Stomach smooth muscle (tissue), 2 donors: ENCODE measurements around the gene STXBP5.

ENCODE experiments used
- H3K27ac ChIP-seq: one replicate; pipeline ENCODE4 v1.7.0; 2013; ENCODE audit warnings: mild to moderate bottlenecking, low read length, inconsistent platforms
- H3K27me3 ChIP-seq, 2 donors: one replicate each; pipeline ENCODE4 v1.7.0; 2013; ENCODE audit warnings: low read length in 2 of 2; ENCODE audit not compliant: insufficient read depth in 2 of 2, control insufficient read depth in 1 of 2
- H3K36me3 ChIP-seq, 2 donors: one replicate each; pipeline ENCODE4 v1.7.0; 2013; ENCODE audit warnings: low read length in 2 of 2; ENCODE audit not compliant: control insufficient read depth in 2 of 2, insufficient read depth in 2 of 2
- H3K4me1 ChIP-seq: one replicate; pipeline ENCODE4 v1.7.0; 2013; ENCODE audit warnings: low read length; ENCODE audit not compliant: control insufficient read depth, insufficient read depth
- H3K4me3 ChIP-seq, 2 donors: one replicate each; pipeline ENCODE4 v1.7.0; 2013; ENCODE audit warnings: low read length in 2 of 2
- H3K9ac ChIP-seq, 2 donors: one replicate each; pipeline ENCODE4 v1.7.0; 2013; ENCODE audit warnings: low read length in 2 of 2, mild to moderate bottlenecking in 1 of 2
- H3K9me3 ChIP-seq, 2 donors: one replicate each; pipeline ENCODE4 v1.7.0; 2013; ENCODE audit warnings: low read length in 2 of 2; ENCODE audit not compliant: control insufficient read depth in 2 of 2
- donor health status: healthy.
- donor health status: Pancreatic carcinoma.

STXBP5 gene

DNA sequence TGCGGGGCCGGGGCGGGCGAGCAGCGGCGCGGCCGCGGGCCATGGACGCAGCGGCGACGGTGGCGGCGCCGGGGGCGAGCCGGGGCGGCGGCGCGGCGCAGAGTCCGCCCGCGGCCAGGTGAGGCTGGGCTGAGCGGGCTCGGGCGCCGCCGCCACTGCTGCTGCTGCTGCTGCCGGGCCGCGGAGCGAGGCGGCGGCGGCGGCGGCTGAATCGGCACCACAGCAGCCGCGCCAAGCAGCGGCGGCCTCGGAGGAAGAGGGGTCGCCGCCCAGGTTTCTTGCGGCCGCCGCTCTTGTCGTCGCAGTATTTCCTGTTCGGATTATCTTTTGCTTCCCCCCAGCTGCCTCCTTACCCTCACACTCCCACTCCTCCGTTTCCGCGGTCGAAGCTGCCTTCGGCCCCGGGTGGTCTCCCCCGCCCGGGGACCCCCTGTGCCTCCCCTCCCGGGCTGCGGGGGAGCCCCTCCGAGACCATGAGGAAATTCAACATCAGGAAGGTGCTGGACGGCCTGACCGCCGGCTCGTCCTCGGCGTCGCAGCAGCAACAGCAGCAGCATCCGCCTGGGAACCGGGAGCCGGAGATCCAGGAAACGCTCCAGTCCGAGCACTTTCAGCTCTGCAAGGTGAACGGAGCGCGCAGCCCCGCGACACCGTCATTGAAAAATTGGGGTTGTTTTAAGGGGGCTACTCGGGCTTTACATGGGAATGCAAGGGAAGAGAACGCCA is at the start of gene STXBP5:
STXBP5 (plus strand) TSS at position 358 of the 726 bp plus-strand sequence; CDS start at position 474, 116 bp downstream.
- H3K4me3 ChIP-seq: peak within 1 kb of the TSS; percentile 87 to 94
- H3K4me1 ChIP-seq: no peaks in the 10 kb centered on the region
- no peaks in the 10 kb centered on the region for H3K9me3 ChIP-seq
- peak within 1 kb of the TSS; percentile 90 to 93 for H3K9ac ChIP-seq
- peak within 1 kb of the TSS; percentile 88 for H3K27ac ChIP-seq
- H3K36me3 ChIP-seq: no peaks in the 10 kb centered on the region
- no peaks in the 10 kb centered on the region for H3K27me3 ChIP-seq

DNA sequence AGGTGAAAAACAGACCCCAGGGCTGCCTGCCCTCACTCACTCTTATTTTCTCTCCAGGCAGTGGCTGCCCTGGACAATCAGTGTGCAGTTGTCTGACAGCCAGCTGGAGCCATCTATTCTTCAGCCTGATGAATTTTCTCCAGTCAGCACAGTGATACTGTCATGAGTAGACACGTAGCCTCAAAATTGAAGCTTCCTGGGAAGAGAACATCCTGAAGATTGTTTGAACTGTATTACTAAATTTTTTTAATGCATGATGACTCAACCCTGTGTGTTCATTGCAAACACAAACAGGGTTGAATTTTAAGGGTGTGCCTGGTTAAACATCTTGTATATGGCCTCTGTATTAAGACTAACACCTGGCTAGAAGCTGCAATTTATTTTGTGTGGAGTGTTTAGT is 49.8 kb upstream of the STXBP5 start:
- no peak overlapping the region for H3K9ac ChIP-seq
- H3K4me1 ChIP-seq: no peaks in the 10 kb centered on the region
- no peaks in the 10 kb centered on the region for H3K36me3 ChIP-seq
- H3K4me3 ChIP-seq: no peak overlapping the region
- no peaks in the 10 kb centered on the region for H3K27me3 ChIP-seq
- no peak overlapping the region for H3K27ac ChIP-seq
- no peaks in the 10 kb centered on the region for H3K9me3 ChIP-seq

DNA sequence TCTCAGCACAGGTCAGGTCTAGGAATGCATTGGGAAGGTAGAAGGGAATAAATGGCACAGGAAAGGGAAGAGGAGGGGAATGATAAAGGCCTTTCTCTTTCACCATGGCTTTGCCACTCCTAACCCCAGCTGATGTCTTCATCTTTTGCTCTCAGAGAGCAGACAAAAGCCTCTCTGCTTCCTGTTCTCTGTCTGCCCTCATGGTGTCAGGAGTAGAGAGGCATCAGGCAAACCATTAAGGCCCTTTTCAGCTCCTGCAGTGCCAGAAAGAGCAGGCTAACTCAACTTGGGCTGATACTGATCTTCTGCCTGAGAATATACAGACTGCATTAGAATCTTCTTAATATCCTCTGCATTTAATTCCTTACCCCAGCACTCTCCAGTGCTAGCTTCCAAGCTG is 48.0 kb upstream of the STXBP5 start:
- H3K36me3 ChIP-seq: no peaks in the 10 kb centered on the region

DNA sequence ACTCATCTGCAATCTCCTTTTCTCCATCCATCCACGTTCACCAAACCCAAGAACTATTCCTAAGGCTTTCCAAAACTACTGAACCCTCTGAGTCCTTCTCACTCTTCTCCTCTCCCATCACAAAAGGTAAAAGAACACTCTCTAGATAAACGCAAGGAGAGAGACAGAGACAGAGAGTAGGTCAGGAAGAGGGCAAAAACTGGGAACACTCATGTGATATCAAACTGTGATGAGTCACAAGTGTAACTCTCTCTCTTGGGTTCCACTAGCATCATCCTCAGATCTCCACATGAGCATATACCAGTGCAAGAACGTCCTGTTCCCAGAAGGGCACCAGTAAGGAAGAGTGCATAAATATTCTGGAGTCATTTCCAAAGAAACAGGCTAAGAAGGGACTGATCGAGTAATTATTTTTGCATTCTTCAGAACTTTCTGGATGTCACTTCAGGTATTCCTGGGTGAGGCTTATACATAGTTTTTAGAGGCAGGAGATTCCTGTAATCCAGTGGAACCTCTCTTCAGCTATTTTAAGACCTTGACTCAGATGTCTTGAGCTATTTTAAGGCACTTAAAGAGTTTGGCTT is 47.3 kb upstream of the STXBP5 start:
- H3K36me3 ChIP-seq: no peaks in the 10 kb centered on the region
- no peak overlapping the region for H3K9ac ChIP-seq
- H3K27me3 ChIP-seq: no peaks in the 10 kb centered on the region

More for the DNA sequence above, 48.0 kb upstream of the STXBP5 start:
- no peak overlapping the region for H3K27ac ChIP-seq
- H3K27me3 ChIP-seq: no peaks in the 10 kb centered on the region
- no peak overlapping the region for H3K9ac ChIP-seq
- no peaks in the 10 kb centered on the region for H3K9me3 ChIP-seq
- no peak overlapping the region for H3K4me3 ChIP-seq
- no peaks in the 10 kb centered on the region for H3K4me1 ChIP-seq

DNA sequence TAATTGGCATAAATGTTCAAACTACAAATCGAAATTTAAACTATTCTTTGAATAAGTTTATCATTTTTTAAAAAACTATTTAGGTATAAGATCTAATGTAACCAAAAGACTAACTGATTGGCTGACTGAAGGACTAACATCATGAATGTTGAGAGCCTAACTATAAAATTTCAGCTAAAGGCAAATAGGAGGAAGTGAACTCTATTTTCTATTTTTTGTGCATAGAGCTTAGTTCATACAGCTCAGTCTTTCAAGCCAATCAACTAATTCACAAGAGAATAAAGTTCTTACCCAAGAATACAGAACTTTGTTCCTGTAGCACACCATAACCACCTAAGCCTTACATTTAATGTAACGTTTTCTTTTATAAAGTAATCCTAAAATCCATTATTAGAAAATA is 46.3 kb upstream of the STXBP5 start:
- no peaks in the 10 kb centered on the region for H3K9me3 ChIP-seq
- no peak overlapping the region for H3K4me3 ChIP-seq
- no peaks in the 10 kb centered on the region for H3K36me3 ChIP-seq
- no peaks in the 10 kb centered on the region for H3K27me3 ChIP-seq
- H3K4me1 ChIP-seq: no peaks in the 10 kb centered on the region
- no peak overlapping the region for H3K9ac ChIP-seq
- H3K27ac ChIP-seq: no peak overlapping the region

More for the DNA sequence above, 47.3 kb upstream of the STXBP5 start:
- no peak overlapping the region for H3K4me3 ChIP-seq
- H3K27ac ChIP-seq: no peak overlapping the region
- no peaks in the 10 kb centered on the region for H3K4me1 ChIP-seq
- H3K9me3 ChIP-seq: no peaks in the 10 kb centered on the region

DNA sequence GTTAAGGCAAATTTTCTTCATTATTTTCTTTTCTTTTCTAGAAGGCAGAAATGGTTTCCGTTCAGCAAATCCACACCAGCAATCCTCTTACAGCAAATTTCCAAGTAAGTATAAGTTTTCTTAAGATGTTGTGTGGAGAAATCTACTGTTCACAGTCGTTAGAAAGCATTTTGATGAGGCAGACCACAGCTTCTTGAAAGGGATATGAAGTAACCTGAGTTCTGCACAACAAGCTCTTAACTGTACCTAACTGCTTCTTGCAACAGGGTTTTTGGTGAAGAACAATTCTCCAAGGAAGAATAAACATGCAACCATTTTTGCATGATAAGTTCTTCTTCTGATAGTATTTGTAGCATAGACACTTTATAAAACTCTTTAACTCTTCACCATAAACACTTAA is 45.3 kb upstream of the STXBP5 start:
- no peak overlapping the region for H3K9ac ChIP-seq
- no peaks in the 10 kb centered on the region for H3K4me1 ChIP-seq
- no peaks in the 10 kb centered on the region for H3K27me3 ChIP-seq
- H3K9me3 ChIP-seq: no peaks in the 10 kb centered on the region
- no peak overlapping the region for H3K4me3 ChIP-seq
- no peaks in the 10 kb centered on the region for H3K36me3 ChIP-seq
- no peak overlapping the region for H3K27ac ChIP-seq

DNA sequence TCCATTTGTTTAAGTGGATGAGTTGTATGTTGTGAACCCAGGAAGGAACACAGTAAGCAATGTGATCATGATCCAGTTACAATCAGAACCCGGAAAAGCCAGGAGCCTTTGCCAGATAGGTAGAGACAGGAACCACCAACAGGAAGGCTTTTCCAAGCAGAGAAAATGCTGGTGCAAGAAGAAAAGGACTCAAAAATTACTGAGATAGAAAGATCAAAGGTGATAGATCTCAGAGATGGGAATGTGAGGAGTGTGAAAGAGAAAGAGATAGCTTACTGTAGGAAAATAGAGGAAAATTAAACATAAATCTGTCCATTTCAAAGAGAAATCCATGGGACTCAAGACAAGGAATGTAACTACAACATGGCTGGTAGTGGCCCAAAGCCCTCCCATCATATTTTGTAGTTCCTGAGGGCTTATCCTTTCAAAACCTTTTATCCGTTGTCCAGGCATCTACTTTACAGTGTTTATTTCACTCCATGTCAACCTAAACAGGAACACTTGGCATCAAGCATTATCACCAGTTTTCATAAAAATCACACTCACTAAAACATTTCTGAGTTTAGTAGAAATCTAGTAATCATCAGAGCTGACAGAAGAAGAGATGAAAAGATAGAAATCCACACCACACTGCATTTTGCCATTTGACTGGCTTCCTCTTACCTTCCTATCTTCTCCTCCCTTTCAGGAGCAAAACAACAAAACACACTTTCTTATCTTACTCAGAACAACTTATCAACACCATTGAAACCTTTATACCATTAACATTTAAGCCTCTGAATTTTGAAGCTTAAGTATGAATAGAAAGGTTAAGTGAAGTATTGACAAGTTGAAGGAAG is 44.5 kb upstream of the STXBP5 start:
- no peaks in the 10 kb centered on the region for H3K36me3 ChIP-seq
- no peak overlapping the region for H3K9ac ChIP-seq
- H3K4me1 ChIP-seq: no peaks in the 10 kb centered on the region
- no peaks in the 10 kb centered on the region for H3K9me3 ChIP-seq
- no peak overlapping the region for H3K27ac ChIP-seq
- H3K27me3 ChIP-seq: no peaks in the 10 kb centered on the region
- H3K4me3 ChIP-seq: no peak overlapping the region

DNA sequence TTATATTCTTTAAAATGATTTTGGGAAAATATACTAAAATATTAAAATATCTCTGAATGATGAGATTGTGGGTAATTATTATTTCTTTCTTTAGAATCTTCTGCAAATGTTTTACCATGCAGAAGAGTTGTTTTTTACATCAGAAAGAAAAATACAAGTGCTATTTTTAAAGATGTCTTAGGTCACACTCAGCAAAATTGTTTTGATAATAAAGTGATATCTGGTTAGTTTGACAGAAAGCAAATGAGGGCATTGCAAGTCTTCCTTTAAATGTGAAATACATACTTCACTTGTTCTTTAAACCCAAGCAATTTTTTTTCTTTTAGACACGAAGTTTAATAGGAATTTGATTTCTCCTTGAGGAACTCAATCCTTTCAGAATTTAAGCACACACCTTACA is 43.6 kb upstream of the STXBP5 start:
- no peaks in the 10 kb centered on the region for H3K9me3 ChIP-seq
- no peak overlapping the region for H3K9ac ChIP-seq
- no peak overlapping the region for H3K27ac ChIP-seq
- H3K27me3 ChIP-seq: no peaks in the 10 kb centered on the region
- no peaks in the 10 kb centered on the region for H3K36me3 ChIP-seq
- no peak overlapping the region for H3K4me3 ChIP-seq
- H3K4me1 ChIP-seq: no peaks in the 10 kb centered on the region

DNA sequence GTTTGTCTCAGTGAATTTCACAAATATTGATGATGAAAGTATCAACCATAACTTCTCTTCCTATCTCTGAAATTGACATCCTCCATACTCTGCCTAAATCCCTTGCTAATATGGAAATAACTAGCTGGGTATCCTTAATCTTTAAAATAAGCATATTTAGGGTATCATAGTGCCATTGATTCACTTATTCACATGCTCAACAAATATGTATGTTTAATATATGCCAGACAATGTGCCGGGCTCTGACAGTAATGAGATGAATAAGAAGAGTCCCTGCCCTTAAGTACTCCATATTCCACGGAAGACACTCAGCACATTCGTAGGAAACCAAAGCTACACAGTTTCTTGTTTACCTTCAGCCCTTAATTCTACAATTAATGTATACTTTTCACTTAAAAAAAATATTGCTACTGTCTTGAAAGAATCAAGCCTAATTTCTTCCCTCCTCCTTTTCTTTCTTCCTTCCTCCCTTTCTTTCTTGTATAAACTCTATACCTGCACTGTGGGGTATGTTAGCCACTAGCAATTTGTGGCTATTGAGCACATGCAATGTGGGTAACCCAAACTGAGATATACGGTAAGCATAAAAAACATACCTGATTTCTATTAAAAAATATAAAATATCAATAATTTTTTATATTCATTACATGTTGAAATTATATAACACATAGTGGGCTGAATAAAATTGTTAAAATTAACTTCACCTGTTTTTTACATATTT is 42.8 kb upstream of the STXBP5 start:
- Histone ChIP-seq H3K4me1 (no peaks in the 10 kb centered on the region), H3K36me3 (no peaks in the 10 kb centered on the region), H3K9me3 (no peaks in the 10 kb centered on the region), H3K27ac (no peak overlapping the region), H3K4me3 (no peak overlapping the region), H3K27me3 (no peaks in the 10 kb centered on the region), H3K9ac (no peak overlapping the region)

DNA sequence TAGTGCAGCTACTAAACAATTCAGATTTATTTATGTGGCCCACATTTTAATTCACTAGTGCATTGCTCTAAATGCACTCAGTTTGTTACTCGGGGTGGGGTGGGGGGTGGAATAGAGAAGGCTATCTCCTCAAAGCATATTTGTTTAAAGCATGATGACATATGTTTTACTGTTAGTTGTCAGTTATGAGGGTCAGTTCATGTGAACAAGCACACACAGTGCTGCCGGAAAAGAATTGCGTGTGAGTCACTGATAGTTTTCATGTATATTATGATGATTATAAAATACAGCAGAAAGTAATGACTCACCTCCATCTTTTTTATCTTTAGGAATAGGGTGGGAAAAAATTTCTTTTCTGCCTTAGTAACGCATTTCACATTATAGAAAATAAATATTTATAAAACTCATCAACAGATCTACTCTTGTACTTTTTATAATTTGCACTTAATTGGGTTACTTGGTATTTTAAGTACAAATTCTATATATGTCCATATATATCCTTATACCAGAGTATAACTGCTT is 42.2 kb upstream of the STXBP5 start:
- Histone ChIP-seq H3K36me3 (no peaks in the 10 kb centered on the region), H3K9me3 (no peaks in the 10 kb centered on the region), H3K27me3 (no peaks in the 10 kb centered on the region), H3K27ac (no peak overlapping the region), H3K4me1 (no peaks in the 10 kb centered on the region), H3K4me3 (no peak overlapping the region), H3K9ac (no peak overlapping the region)
